Neural progenitor cell (in vitro differentiated cells): ENCODE data around the gene ATP6V1G1.

ENCODE experiments used
- EZH2 ChIP-seq: fragments of 200-600 bp; sonication (generic); IDR thresholded peaks from 2 replicates; pipeline ENCODE4 v1.6.1; 2017; ENCODE audit warnings: antibody characterized with exemption, mild to moderate bottlenecking, moderate library complexity
- TF ChIP-seq, protein P1 (sequence below): fragments of 200-600 bp; sonication (generic); IDR thresholded peaks from 2 replicates; pipeline ENCODE4 v1.5.1; 2017; ENCODE audit warnings: antibody characterized with exemption, mild to moderate bottlenecking

DNA sequence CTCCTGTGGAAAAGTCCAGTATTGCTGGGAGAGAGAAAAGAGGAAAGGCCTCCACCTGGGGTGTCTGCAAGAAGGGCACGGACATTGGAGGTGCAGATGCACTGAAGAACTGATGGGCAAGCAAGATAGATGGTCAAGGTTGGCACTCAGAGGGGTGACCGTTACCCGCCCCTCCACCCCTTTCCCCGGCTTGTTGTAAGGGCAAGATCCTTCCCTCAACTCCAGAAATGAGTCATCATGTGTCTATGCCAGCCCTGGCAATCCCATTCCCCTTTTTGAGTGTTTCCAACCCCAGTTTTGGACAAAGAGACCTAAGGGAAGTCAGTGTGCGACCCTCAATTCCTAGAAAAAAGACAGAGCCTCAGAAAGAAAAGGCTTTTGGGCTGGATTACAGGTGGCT is 34.9 kb upstream of the ATP6V1G1 start:
- TF ChIP-seq, protein P1, sequence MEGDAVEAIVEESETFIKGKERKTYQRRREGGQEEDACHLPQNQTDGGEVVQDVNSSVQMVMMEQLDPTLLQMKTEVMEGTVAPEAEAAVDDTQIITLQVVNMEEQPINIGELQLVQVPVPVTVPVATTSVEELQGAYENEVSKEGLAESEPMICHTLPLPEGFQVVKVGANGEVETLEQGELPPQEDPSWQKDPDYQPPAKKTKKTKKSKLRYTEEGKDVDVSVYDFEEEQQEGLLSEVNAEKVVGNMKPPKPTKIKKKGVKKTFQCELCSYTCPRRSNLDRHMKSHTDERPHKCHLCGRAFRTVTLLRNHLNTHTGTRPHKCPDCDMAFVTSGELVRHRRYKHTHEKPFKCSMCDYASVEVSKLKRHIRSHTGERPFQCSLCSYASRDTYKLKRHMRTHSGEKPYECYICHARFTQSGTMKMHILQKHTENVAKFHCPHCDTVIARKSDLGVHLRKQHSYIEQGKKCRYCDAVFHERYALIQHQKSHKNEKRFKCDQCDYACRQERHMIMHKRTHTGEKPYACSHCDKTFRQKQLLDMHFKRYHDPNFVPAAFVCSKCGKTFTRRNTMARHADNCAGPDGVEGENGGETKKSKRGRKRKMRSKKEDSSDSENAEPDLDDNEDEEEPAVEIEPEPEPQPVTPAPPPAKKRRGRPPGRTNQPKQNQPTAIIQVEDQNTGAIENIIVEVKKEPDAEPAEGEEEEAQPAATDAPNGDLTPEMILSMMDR = no peak
- TF ChIP-seq EZH2 = no peak
